GM18867 (cell line): ENCODE measurements around the gene SHISAL2B.
"Not testable (repeated sequence)": the region's sequence is repeated elsewhere in the genome, so short reads cannot be mapped to it uniquely, and the experiment has no call there.

Experiments
- ATAC-seq: cut with Tn5 transposase; IDR thresholded peaks from one replicate; pipeline ENCODE4 v1.9.1; 2021; ENCODE audit warnings: mild to moderate bottlenecking, moderate library complexity; ENCODE audit not compliant: unreplicated experiment

SHISAL2B gene

DNA sequence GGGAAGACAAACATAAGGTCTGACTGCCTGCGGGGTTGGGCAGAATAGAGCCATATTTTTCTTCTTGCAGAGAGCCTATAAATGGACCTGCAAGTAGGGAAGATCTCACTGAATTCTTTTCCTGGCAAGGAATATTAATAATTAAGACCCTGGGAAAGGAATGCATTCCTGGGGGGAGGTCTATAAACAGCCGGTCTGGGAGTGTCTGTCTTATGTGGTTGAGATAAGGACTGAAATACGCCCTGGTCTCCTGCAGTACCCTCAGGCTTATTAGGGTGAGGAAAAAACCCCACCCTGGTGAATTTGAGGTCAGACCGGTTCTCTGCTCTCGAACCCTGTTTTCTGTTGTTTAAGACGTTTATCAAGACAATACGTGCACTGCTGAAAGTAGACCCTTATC lies 6.1 kb downstream of the SHISAL2B start:
- ATAC-seq = not testable (repeated sequence)

DNA sequence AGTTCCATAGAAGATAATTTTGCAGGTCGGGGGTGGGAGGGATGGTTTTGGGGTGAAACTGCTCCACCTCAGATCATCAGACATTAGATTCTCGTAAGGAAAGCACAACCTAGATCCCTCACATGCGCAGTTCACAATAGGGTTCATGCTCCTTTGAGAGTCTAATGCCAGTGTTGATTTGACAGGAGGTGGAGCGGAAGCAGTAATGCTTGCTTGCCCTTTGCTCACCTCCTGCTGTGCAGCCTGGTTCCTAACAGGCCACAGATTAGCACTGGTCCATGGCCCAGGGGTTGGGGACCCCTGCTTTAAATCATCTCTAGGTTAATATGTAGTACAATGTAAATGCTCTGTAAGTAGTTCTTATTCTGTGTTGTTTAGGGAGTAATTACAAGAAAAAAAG lies 10.5 kb downstream of the SHISAL2B start:
- no peak for ATAC-seq

DNA sequence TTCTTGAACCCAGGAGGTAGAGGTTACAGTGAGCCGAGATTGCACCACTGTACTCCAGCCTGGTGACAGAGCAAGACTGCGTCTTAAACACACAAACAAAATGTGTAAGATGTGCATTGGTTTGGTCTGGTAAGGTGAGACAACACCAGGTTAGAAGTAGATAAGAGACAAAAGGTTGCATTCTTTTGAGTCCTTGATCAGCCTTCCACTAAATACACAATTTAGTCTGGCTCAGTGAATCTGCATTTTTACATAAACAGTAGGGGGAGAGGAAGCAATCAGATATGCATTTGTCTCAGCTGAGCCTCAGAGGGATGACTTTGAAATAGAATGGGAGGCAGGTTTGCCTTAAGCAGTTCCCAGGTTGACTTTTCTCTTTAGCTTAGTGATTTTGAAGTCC lies 15.8 kb downstream of the SHISAL2B start:
- not testable (repeated sequence) for ATAC-seq

DNA sequence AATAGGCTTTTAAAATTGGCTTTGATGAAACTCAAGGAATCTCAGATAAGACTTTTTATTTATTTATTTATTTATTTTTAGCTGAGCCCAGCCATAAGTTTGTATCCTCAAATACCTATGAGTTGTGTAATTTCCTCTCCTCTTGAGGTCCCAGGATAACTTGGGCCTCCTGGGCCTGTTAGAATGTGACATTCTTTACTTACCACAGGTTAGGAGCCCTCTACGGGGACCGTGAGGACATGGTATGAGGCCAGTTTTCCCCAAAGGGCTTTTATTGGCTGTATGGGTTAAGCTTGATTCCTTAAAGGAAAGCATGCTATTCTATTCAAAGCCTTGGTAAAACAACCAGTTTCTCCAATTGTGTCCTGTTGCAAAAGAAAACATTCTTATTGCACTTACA lies 16.9 kb downstream of the SHISAL2B start:
- ATAC-seq = no peak

DNA sequence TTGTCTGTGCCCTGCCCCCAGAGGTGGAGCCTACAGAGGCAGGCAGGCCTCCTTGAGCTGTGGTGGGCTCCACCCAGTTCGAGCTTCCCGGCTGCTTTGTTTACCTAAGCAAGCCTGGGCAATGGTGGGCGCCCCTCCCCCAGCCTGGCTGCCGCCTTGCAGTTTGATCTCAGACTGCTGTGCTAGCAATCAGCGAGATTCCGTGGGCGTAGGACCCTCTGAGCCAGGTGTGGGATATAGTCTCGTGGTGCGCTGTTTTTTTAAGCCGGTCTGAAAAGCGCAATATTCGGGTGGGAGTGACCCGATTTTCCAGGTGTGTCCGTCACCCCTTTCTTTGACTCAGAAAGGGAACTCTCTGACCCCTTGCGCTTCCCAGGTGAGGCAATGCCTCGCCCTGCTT lies 24.2 kb downstream of the SHISAL2B start:
- ATAC-seq = not testable (repeated sequence)

DNA sequence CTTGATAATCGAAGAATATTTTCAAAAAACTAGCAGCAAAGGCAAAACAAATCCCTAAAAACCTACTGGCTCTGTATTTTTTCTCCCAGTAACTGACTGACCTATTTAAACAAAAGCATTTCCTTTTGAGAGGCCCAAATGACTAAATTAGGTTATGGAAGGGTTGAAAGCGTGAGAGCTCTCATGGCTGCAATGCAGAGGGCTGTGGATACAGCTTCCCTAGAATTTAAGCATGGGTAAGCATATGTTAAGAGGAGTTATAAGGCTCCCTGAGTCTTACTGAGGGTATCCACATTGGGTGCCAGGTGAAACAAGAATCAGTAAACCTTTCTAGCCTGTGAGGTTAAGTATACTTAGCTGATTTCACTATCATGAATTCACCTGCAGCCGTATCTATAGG lies 32.3 kb downstream of the SHISAL2B start:
- no peak for ATAC-seq

DNA sequence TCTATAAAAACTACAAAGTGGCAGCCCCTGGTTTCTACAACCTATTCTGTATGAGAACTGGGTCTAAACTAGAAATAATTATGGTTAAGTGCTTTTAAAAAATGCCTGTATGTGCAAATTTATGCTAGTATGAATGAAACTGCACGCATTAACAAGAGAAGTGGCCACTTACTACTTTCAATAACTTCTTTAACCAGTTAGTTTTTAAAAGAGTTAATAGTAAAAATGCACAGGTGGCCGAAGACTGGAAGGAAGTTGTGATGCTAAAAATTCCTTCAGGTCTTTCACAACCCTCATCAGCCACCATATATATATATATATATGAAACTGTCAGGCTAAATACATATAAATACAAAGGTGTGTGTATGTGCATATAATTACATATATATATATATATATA lies 36.8 kb downstream of the SHISAL2B start:
- no peak for ATAC-seq

DNA sequence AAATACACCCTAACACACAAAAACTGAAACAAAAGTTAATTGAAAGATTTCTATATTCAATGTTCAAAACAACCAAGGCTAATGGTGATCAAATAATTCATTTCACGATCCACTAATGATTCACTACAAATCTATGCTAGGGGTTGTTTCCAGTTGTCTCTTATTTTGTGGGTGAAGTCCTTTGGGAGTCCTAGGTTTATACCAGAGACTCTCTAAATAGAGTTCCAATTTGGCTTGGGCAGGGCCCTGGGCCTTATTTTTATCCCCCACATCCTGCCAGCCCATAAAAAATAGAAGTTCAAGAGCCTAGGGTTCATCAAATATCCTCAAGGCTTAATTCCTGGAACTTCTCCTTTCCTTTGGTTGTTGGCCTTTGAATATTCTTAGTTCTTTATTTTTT lies 52.1 kb downstream of the SHISAL2B start:
- no peak for ATAC-seq

DNA sequence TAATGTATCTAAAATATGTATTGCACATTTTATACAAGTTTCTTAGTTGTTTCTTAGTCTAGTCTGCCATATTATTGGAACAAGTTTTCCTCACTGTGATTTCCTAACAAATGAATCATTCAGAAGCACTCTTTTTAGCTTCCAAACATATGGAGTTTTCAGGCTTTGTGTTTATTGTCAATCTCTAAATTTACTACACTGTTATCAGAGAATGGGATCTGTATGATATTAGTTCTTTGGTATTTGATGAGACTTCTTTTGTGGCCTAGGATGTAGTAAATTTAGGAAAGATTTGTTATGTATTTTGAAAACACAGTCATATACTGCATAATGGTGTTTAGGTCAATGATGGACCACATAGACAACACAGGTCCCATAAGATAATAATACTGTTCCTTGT lies 52.5 kb downstream of the SHISAL2B start:
- ATAC-seq = no peak

DNA sequence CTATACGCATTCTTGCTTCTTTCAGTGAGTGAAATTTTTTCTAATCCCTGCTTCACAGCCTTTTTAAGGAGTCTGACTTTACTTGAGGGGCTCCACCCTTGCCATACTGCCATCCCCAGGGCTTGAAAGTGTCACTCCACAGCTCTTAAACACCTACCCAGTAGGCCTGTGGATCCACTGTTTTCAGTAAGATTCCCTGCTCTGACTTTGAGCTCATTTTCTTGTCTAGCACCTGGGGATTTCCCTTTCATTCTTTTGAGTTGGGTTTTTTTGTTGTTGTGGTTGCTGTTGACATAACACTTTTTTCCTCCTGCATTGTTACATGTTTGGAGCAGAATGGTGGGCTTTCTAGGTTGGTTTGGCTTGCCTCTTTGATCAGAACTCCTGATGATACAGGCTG lies 54.6 kb downstream of the SHISAL2B start:
- ATAC-seq = no peak

DNA sequence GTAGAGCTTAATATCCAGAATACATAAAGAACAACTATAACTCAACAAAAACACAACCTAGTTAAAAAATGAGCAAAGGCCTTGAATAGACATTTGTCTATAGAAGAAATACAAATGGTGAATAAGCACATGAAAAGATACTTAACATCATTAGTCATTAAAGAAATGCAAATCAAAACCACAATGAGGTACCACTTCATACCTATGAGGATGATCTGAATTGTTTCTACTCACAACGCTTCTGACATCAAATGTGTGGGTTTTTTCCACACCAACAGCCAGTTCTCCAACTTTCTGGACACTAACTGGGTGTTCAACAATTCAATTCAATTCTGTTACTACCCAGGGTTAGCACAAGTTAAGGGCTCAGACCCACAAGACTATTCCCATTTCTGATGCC lies 56.1 kb downstream of the SHISAL2B start:
- no peak for ATAC-seq

DNA sequence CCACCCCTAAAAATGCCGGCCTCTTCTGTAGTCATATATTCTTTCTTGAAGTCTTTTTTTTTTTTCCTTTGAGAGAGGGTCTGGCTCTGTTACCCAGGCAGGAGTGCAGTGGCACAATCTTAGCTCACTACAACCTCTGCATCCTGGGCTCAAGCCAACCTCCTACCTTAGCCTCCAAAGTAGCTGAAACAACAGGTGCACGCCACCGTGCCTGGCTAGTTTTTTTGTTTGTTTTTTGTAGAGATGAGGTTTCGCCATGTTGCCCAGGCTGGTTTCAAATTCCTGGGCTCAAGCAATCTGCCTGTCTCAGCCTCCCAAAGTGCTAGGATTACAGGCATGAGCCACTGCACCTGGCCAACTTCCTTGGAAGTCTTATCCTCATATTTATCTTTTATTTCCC lies 59.1 kb downstream of the SHISAL2B start:
- ATAC-seq = no peak

DNA sequence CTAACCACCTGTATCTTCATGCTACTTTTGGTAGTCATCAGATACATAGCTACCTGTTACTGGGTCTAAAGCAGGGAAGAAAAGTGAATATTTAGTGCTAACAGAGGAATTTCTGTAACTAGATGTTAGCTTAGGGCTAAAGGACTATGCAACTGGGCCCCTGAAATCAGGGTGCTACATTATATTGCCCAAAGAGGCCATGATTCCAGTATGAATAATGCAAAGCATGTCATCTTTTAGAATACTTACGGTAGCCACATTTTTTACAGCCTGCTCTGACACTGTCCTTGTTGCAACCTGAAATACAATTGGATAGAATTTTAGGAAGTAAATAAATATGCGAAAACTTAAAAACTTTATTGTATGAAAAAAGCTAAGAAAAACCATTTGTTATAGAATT lies 63.8 kb downstream of the SHISAL2B start:
- ATAC-seq = no peak

DNA sequence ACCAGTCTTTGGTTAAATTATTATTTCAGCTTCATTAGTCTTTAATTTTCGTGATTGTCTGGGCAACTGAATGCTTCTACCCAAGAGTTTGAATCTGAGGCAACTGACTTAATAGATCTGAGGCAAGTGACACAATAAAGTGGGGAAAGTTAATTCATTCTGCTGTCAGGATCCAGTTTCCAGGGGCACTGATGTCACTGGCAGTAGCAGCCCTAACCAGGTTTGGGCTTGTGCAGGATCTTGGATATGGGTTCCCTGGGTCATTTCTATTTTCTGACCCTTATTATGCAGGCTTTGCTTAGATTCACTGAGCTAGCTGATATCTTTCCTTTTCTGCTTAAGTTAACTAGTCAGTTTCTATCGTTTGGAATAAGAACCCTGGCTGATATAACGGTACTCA lies 68.6 kb downstream of the SHISAL2B start:
- ATAC-seq = no peak

DNA sequence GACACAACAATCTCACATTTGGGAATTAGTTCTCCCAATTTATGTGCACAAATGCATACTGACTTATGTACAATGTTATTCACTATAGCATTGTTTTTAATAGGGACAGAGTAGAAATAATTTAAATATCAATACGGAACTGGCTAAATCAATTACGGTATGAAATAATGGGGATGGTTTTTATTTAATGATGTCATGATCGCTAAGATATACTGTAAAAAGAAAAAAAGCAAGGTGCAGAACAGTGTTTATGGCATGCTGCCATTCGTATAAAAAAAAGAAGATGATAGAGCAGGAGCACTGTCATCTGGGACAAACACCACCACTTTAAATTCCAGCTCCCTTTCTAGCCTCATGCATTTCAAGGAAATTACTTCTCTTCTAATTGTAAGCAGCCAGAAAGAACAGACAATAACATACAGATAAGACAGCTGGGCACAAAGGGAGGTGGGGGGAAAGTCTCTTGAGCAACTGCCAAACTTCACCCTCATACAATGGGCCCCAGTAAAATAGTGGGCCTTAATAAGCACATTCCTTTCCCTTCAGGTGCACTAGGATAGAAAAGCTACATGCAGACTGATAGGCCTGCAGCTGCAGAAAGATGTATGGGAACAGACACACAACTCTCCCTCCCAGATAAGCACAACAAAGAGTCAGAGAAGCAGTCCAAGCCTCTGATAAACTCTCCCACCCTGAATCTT lies 69.8 kb downstream of the SHISAL2B start:
- ATAC-seq = no peak

DNA sequence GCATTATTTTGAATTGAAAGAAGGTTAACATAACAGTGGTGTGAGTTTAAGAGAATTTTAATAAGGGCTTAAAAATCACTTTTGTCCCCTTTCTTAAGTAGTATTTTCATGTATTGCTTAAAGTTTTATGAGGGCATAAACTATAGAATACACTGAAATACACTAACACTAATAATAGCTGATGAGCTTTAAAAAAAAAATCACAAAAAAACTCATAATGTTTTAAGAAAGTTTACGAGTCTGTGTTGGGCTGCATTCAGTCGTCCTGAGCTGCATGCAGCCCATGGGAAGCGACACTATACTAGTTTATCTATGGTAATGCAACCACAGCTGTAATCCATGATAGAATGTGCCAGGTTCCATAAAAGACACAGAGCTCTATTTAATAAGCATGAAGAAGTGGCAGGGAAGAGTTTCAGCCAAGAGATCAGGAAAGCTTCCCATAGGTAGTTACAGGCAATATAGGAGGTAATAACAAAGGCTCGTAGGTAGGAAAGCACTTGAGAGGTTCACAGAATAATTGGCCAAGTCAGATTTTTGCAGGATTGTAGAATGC lies 73.7 kb downstream of the SHISAL2B start:
- no peak for ATAC-seq

DNA sequence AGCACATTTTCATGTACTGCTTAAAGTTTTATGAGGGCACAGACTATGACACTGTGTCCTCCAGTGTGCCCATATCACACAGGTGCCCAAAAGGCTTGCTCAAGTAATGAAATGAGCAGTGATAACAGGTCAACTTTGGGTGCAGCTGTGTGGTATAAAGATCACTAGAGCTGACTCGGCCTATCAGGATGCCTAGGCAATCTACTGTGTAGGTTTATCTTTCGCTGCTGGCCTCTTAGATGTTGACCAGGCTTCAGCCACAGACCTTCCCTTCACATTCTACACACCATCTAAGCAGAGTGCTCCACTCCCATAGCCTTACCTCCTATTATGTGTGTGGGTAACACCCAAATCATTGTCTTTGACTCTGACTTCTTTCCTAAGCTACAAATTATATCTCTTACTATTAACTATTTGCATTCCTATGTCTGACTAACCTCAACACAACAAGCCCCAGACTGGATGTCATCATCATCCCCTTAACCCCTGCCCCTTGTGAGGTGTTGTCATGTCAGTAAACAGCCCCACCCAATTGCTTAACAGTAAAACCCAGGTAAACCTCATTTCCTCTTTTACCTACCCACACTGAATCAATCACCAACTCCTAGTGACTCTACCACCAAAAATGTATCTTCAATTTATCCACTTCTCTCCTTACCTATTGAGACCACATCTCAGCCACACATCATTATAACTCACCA lies 75.7 kb downstream of the SHISAL2B start:
- no peak for ATAC-seq

DNA sequence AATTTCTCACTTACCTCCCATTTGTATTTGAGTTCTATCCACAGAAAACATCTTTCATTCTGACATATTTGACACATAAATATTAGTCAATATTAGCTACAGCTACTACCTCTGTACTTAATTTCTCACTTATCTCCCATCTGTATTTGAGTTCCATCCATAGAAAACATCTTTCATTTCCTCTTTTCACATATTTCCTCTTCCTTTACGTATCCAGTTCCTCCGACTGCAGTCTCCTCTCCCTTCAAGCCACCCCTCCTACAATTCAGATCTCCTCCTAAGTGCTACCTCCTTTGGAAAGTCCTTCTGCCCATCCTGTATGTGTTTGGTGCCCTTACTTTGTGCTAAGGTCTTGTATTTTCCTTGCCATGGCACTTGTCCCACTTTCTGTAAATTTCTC lies 76.6 kb downstream of the SHISAL2B start:
- ATAC-seq = no peak
